Tibial artery (tissue), 4 donors: ENCODE results near the gene RETREG1.

ENCODE experiments used
- DNase-seq, 2 donors: peaks; one replicate each; pipeline ENCODE4 v3.0.0-alpha.2; 2019
- H3K27ac ChIP-seq, 2 donors: fragments of 200-600 bp; sonication (generic) in 1 of 2; 1 replicate in 1 of 2; 2 replicates in 1 of 2; pipeline ENCODE4 v1.5.1; 2018 to 2019; ENCODE audit warnings: mild to moderate bottlenecking in 1 of 2
- H3K27me3 ChIP-seq, 2 donors: fragments of 200-600 bp; sonication (generic) in 1 of 2; one replicate each; pipeline versions ENCODE4 v1.5.1 to v1.6.0; 2016 to 2019
- H3K36me3 ChIP-seq, 3 donors: fragments of 200-600 bp; sonication (generic) in 2 of 3; one replicate each; pipeline ENCODE4 v1.5.1; 2016 to 2019; ENCODE audit warnings: mild to moderate bottlenecking in 2 of 3
- H3K4me1 ChIP-seq, 4 donors: fragments of 200-600 bp; sonication (generic) in 2 of 4; 1 replicate in 3 of 4; 2 replicates in 1 of 4; pipeline ENCODE4 v1.5.1; 2016 to 2019
- H3K4me3 ChIP-seq, 2 donors: fragments of 200-600 bp; sonication (generic) in 1 of 2; 1 replicate in 1 of 2; 2 replicates in 1 of 2; pipeline ENCODE4 v1.5.1; 2018 to 2019; ENCODE audit warnings: mild to moderate bottlenecking in 2 of 2
- H3K9me3 ChIP-seq, 3 donors: fragments of 200-600 bp; sonication (generic) in 1 of 3; one replicate each; pipeline ENCODE4 v1.5.1; 2016 to 2019
- intact Hi-C: fragments of 100-400 bp; cut with DNase I; formaldehyde crosslinking; loops from one replicate; pipeline ENCODE4 v1.15.0; 2023; ENCODE audit warnings: low total_unique reads
- TF ChIP-seq, protein P1 (sequence below), 2 experiments: fragments of 200-600 bp in 1 of 2; fragments of 450-650 bp in 1 of 2; IDR thresholded peaks; one replicate each; pipeline ENCODE4 v1.5.1; 2017 to 2019; ENCODE audit warnings: antibody characterized with exemption in 2 of 2, mild to moderate bottlenecking in 1 of 2, moderate library complexity in 1 of 2

RETREG1 gene

DNA sequence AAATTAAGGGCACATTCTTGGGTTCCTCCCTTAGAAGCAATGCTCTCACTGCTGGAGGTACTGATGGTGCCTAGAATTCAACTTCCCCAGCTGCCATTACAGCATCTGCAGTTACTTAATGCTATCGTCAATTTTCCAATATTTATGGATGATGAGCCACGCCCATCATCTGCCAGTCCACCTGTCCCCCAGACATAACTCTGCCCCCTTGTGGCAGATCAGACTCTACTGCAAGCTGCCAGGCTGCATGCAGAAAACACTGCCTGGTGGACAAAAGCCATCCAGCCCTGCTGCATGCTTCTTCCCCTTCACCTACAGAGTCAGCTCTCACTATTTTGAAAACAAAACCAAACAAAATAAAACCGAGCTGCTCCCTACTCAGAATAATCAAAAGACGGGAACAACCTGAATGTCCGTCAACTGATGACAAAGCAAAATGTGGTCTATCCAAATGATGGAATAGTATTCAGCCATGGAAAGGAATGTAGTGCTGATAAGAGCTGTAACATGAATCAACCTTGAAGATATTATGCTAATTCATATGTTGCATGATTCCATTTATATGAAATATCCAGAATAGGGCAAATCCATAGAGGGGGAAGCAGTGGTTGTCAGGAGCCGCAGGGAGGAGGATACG lies 66.4 kb downstream of the RETREG1 start:
- Histone ChIP-seq H3K27ac (no peak overlapping the region), H3K4me3 (no peak overlapping the region), H3K27me3 (no peaks in the 10 kb centered on the region), H3K9me3 (no peaks in the 10 kb centered on the region), H3K36me3 (no peaks in the 10 kb centered on the region), H3K4me1 (peaks cover 0 to 5% (median 0%) of the 10 kb centered on the region in 4 donors)
- DNase-seq = no peak
- TF ChIP-seq, protein P1, sequence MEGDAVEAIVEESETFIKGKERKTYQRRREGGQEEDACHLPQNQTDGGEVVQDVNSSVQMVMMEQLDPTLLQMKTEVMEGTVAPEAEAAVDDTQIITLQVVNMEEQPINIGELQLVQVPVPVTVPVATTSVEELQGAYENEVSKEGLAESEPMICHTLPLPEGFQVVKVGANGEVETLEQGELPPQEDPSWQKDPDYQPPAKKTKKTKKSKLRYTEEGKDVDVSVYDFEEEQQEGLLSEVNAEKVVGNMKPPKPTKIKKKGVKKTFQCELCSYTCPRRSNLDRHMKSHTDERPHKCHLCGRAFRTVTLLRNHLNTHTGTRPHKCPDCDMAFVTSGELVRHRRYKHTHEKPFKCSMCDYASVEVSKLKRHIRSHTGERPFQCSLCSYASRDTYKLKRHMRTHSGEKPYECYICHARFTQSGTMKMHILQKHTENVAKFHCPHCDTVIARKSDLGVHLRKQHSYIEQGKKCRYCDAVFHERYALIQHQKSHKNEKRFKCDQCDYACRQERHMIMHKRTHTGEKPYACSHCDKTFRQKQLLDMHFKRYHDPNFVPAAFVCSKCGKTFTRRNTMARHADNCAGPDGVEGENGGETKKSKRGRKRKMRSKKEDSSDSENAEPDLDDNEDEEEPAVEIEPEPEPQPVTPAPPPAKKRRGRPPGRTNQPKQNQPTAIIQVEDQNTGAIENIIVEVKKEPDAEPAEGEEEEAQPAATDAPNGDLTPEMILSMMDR (IDR thresholded peaks at IDR 0.05) = peak in 1 of 2 experiments; percentile 36
- intact Hi-C loops = no loop called here

DNA sequence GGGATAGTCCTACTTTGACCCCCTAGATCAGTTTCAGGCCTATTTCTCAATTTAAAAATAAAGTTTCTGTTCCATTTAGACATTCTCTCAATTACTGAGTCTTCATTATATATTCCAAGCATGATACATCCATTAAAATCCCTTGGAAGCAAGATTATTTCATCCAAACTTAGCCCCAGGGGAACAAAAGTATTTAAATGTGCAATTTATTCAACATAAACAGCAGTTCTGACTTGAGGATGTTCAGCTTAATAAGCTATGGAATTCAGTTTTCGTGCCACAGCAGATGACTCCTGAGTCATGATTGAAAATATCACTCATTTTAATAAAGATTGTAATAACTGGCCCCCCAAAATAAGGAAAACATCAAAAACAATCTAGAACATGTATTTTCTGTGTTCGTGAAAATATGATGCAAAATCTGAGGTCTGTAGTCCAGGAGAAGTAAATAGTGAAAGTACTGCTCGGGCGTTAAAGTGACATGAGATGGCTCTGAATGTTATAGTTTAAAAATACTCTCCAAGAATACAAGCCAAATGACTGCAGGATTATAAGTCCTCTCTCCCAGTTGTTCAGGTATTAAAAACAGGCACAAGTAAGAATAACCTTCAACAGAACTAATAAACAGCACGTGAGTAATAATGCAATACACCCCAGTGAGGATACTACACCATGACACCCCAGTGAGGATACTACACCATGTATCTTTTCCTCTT lies 67.1 kb downstream of the RETREG1 start:
- H3K27me3 ChIP-seq = no peaks in the 10 kb centered on the region
- H3K36me3 ChIP-seq = no peaks in the 10 kb centered on the region
- intact Hi-C loops = no loop called here
- H3K27ac ChIP-seq = peak overlapping the region in 1 of 2 donors; percentile 10
- peaks cover 0 to 5% (median 0%) of the 10 kb centered on the region in 4 donors for H3K4me1 ChIP-seq
- no peaks in the 10 kb centered on the region for H3K9me3 ChIP-seq
- no peak overlapping the region for H3K4me3 ChIP-seq
- DNase-seq = no peak
- TF ChIP-seq, protein P1 (IDR thresholded peaks at IDR 0.05) = no peak

DNA sequence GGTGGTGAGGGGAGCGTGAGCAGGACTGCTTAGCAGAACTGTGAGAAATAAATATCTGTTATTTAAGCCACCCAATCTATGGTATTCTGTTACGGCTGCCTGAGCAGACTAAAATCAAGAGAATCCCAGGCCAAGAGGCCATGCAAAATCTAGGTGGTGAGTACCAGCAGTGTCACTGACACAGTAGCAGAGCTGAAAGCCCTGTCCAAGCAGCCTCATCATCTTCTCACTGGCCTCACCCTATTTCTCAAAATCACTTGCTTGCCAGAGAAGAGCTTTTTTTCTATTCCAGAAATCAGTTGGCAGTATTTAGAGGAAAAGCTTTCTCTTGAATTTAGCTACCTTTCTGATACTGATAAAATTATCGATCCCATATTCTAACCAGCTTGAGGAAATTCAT lies 68.0 kb downstream of the RETREG1 start:
- no peaks in the 10 kb centered on the region for H3K36me3 ChIP-seq
- intact Hi-C loops = no loop called here
- TF ChIP-seq, protein P1 (IDR thresholded peaks at IDR 0.05) = no peak
- H3K4me1 ChIP-seq = peaks cover 0 to 5% (median 0%) of the 10 kb centered on the region in 4 donors
- H3K9me3 ChIP-seq = no peaks in the 10 kb centered on the region
- H3K27me3 ChIP-seq = no peaks in the 10 kb centered on the region
- H3K27ac ChIP-seq = peak overlapping the region in 1 of 2 donors; percentile 10
- H3K4me3 ChIP-seq = no peak overlapping the region
- no peak for DNase-seq

DNA sequence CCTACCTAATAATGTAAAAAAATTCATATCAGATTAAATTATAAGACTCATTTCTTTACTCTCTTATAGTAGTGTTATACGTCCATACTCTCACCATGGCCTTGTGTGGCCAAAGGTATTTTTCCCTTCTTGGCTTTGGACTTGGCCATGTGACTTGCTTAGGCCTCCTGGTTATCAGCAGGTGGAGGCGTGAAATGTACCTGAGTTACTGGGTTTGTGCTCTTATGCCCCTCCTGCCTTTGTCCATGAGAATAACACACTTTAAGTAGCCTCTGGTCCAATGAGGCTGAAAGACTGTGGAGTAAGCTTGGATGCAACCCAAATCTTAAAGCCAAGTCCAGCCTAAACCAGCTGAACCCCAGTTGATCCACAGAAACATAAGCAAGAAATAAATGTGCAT lies 68.7 kb downstream of the RETREG1 start:
- Histone ChIP-seq H3K27me3 (no peaks in the 10 kb centered on the region), H3K9me3 (no peaks in the 10 kb centered on the region), H3K36me3 (no peaks in the 10 kb centered on the region), H3K4me1 (peaks cover 0 to 5% (median 0%) of the 10 kb centered on the region in 4 donors), H3K27ac (no peak overlapping the region), H3K4me3 (no peak overlapping the region)
- TF ChIP-seq, protein P1 (IDR thresholded peaks at IDR 0.05) = no peak
- DNase-seq = no peak
- intact Hi-C loops = no loop called here

DNA sequence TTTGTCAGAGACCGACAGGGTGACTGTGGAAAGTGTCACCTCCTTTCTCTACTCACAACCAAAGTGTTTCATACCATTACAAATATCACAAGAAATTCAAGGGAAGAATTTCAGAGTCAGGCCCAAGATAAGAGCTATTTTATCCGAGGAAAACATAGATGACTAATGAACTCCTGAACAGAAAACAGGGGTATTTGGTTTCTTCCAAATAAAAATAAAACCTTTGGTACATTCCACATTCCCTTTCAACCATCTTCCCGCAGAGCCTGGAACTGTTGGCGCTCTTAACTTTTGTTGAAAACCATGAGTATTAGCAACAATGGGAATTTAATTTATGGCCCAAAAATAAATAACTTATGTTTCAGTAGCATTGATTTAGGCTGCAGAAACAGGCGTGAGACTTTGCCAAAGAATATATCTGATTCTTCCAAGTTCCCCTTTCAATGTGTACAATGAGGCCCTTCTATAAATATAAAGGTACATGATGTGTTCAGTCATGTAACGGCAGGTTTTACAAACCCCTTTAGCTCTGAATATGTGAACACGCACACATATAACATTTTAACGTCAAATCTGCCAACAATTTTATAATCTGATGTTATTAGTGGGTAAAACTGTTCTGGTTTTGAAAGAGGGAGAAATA lies 69.5 kb downstream of the RETREG1 start:
- Histone ChIP-seq H3K9me3 (no peaks in the 10 kb centered on the region), H3K4me3 (no peak overlapping the region), H3K36me3 (no peaks in the 10 kb centered on the region), H3K27me3 (no peaks in the 10 kb centered on the region), H3K4me1 (peaks cover 0 to 5% (median 0%) of the 10 kb centered on the region in 4 donors), H3K27ac (peak overlapping the region in 1 of 2 donors; percentile 24)
- TF ChIP-seq, protein P1 (IDR thresholded peaks at IDR 0.05) = no peak
- intact Hi-C loops = no loop called here
- no peak for DNase-seq
